HepG2 (cell line): ENCODE measurements around the gene ENTREP1.

Source experiments
- CTCF ChIP-seq: sonication (generic); formaldehyde crosslinking; IDR thresholded peaks from 2 replicates; pipeline ENCODE4 v1.5.0; 2020; ENCODE audit warnings: mild to moderate bottlenecking, missing genetic modification reagents, moderate library complexity
- ETV5 ChIP-seq: IDR thresholded peaks from 2 replicates; pipeline ENCODE4 v1.6.1; 2018; ENCODE audit warnings: missing biosample characterization, missing genetic modification reagents, inconsistent platforms, borderline replicate concordance
- HNRNPL ChIP-seq: fragments of 200-400 bp; formaldehyde crosslinking; IDR thresholded peaks from 2 replicates; pipeline ENCODE4 v1.6.1; 2017; ENCODE audit warnings: mild to moderate bottlenecking, low read depth, low read length
- KDM1A ChIP-seq: IDR thresholded peaks from 2 replicates; pipeline ENCODE4 v1.6.1; 2016; ENCODE audit warnings: missing compliant biosample characterization
- KDM4B ChIP-seq: sonication (generic); formaldehyde crosslinking; IDR thresholded peaks from 2 replicates; pipeline ENCODE4 v1.4.0; 2020; ENCODE audit warnings: missing genetic modification reagents
- NFATC3 ChIP-seq: sonication (generic); formaldehyde crosslinking; IDR thresholded peaks from 2 replicates; pipeline ENCODE4 v1.5.1; 2020; ENCODE audit warnings: mild to moderate bottlenecking, missing genetic modification reagents
- POLR2A ChIP-seq, 2 experiments: IDR thresholded peaks; 2 replicates each; pipeline ENCODE4 v1.6.1; 2011; ENCODE audit warnings: low read depth in 2 of 2, low read length in 2 of 2, mild to moderate bottlenecking in 1 of 2, moderate library complexity in 1 of 2; ENCODE audit not compliant: insufficient read depth in 1 of 2
- ZNF138 ChIP-seq: sonication (generic); formaldehyde crosslinking; IDR thresholded peaks from 2 replicates; pipeline ENCODE4 v1.5.0; 2020; ENCODE audit warnings: mild to moderate bottlenecking, low read depth, missing genetic modification reagents
- ZNF292 ChIP-seq: sonication (generic); formaldehyde crosslinking; IDR thresholded peaks from 2 replicates; pipeline ENCODE4 v1.8.1; 2022; ENCODE audit warnings: mild to moderate bottlenecking, low read depth, missing genetic modification reagents, borderline replicate concordance
- ZNF343 ChIP-seq: sonication (generic); formaldehyde crosslinking; IDR thresholded peaks from 2 replicates; pipeline ENCODE4 v1.4.0; 2020; ENCODE audit warnings: mild to moderate bottlenecking, missing genetic modification reagents

- no peak for TF ChIP-seq ZNF343 (CRISPR knock-in tag)
- TF ChIP-seq NFATC3 = no peak
- TF ChIP-seq ZNF138 (CRISPR knock-in tag) = no peak
- no peak for TF ChIP-seq ZNF292 (CRISPR knock-in tag)
- TF ChIP-seq KDM1A (CRISPR knock-in tag) = no peak
- no peak for TF ChIP-seq HNRNPL
- TF ChIP-seq POLR2A (IDR thresholded peaks at IDR 0.05; ENCODE audit: insufficient read depth in 1 of 2, low read depth in 2 of 2, low read length in 2 of 2) = no peak
- TF ChIP-seq CTCF (CRISPR knock-in tag) = no peak
- TF ChIP-seq KDM4B (CRISPR knock-in tag) = no peak
- TF ChIP-seq ETV5 (CRISPR knock-in tag) = no peak
Observed at GRCh38 chr9:69346596-69347390, 21.8 kb downstream of the ENTREP1 start.
